ENCODE data around the gene SLC16A9.

SLC16A9 gene

DNA sequence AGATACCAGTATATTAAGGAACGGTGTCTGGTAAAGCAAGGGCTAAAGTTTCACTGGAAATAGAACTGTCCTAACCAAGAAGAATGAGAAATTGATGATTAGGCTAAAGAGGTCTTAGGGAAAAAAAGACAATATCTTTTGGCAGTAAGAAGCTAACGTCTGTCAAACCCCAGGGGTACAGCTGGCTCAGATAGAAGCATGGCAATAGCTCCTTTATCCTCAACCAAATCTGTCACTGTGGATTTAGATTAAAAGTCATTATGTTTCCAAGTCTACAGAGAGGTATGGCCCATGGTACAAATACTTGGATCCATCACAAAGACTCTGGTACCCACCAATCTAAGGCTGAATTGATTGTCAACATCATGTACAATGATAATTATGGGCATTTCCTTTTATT lies 8.6 kb upstream of the SLC16A9 start:
- no peak for DNase-seq

DNA sequence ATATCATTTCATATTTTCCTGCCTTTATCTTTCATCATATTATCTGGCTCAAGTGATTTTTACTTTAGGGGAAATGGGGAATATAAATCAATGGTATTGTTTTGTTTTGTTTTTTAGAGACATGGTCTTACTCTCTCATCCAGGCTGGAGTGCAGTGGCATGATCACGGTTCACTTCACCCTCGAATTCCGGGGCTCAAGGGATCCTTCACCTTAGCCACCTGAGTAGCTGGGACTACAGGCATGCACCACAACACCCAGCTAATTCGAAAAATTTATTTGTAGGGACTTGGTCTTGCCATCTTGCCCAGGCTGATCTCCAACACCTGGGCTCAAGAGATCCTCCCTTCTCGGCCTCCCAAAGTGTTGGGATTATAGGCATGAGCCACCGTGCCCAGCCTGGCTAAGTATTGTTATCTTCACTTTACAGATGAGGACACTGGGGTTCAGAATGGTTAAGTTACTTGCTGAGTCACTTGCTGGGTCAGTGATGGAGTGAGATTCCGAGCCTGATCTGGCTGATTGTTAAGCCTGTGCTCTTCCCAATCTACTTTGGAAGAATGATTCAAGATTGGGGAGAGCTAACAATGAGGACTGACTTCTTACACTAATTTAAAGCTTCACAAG lies 3.7 kb upstream of the SLC16A9 start:
- DNase-seq: no peak

DNA sequence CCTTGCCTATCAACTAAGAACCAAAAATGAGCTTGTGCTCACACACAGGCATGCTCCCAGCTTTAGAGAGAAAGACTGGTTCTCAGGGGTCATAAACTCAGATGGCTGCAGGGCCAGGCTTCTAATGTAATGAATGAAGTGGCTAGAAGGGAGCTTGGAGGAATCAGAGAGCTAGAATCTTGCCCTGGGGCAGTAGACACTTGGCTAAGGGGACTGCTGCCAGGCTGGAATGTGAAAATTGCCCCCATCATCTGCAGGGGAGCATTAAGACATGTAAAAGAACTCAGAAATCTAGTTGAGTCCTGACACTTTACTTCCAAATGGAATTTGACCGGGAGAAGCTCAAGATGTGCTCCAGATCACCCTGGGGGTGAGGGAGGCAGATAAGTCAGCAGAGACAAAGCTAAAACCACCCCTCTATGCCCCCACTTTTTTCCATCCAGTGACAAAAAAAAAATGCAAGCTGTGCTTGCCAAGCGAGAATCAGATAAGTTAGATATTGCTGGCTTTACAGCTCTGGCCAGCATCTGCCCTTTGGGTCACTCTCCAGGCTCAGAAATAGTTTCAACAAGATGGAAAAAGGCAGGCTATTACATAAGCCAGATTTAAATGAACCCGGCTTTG lies 2.3 kb upstream of the SLC16A9 start:
- no peak for DNase-seq

DNA sequence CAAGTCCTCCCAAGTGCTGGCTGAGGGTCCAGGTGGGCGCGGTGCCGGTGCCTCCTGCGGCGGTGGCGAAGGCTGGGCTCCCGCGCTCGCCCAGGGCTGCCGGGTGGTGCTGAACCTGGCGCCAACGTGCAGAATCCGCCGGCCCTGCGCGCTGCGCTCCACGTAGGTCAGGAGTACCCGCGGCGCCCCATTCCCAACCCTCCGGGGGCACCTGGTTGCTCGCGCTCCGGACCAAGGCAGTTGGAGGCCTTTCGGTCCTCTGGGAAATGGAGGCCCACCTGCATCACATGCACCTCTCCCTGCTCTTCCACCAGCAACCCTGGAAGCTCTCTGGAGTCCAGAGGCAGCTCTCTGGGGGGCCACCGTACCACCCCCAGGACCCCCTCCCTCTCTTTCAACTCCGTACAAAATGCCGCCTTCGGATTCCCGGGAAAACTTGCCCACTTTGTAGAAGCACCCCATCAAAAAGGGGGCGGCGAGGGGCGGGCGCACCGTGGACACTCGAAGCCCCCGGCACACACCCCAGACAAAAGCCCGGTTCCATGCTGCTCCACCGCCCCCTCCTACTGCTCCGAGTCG lies 745 bp downstream of the SLC16A9 start:
- DNase-seq: no peak

DNA sequence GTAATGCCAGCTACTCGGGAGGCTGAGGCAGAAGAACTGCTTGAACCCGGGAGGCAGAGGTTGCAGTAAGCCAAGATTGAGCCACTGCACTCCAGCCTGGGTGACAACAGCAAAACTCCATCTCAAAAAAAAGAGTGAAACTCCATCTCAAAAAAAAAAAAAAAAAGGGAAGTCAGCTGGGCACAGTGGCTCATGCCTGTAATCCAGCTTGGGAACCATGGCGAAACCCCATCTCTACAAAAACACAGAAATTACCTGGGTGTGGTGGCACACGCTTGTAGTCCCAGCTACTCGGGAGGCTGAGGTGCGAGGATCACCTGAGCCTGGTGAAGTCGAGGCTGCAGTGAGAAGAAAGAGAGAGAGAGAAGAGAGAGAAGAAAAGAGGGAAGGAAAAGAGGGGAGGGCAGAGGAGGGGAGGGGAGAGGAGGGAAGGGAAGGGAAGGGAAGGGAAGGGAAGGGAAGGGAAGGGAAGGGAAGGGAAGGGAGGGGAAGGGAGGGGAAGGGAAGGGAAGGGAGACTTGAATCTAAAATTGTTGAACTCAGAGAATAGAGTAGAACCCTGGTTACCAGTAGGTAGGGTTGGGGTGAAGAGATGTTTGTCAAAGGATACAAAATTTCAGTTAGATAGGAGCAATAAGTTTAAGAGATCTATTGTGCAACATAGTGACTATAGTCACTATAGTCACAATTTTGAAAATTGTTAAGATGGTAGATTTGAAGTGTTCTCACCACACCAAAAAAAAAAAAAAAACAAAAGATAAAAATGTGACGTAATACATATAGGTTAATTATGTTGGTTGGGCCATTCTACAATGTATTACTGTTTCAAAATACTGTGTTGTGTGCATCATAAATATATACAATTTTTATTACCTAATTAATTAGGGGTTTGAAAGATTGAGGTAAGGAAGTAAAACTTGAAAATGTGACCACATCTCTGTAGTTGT lies 2.5 kb downstream of the SLC16A9 start:
- no peak for DNase-seq

DNA sequence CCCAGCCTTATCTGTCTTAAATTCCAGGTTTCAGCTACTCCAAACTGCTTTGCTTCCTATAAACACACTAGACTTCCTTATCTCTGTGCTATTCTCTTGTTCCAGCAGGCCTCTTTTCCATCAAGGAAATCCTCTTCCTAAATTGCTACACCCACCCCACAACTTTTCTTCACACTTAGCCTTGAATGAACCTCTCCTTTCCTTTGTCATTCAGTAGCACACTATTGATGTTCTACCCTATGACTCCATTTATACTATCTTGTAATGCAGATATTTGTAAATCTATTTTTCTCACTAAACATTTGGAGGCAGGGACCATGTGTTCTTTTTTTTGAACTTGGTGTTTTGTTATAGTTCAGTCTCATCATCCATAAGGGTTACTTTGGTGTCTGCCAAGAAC lies 3.7 kb downstream of the SLC16A9 start:
- DNase-seq: no peak

DNA sequence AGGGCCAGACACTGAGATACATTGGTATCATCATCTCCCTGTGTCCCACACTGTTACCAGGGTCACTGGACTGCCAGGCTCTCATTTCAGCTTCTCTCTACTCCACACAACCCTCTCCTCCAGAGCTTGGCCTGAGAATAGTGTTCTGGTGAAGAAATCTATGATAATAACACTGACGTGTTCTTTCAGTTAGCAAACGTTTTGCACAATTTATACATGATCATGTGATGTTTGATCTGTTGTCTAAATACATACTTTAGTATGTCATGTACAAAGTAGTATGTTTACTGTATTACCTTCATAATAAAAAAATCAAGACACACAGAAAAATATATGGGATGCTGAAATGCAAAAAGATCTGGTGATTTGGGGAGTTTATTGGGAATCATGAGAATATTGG lies 5.0 kb downstream of the SLC16A9 start:
- no peak for DNase-seq

DNA sequence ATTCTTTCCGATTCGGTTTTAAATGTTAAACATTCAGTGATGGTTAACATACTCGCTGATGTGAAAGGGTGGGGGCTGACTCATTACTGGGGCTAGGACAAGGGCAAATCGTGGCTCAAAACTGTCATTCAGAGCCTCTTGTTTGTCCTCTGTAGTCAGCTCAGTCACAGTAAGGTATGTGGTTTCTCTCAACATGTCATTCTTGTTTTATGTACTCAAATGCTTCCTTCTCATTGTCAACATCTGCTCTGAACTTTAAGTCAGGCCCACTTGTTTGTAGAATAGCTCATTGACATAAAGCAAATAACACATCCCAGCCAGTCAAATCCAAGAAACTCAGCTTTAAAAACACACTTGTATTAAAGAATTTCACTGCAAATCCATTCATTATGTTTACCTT lies 7.3 kb downstream of the SLC16A9 start:
- no peak for DNase-seq

DNA sequence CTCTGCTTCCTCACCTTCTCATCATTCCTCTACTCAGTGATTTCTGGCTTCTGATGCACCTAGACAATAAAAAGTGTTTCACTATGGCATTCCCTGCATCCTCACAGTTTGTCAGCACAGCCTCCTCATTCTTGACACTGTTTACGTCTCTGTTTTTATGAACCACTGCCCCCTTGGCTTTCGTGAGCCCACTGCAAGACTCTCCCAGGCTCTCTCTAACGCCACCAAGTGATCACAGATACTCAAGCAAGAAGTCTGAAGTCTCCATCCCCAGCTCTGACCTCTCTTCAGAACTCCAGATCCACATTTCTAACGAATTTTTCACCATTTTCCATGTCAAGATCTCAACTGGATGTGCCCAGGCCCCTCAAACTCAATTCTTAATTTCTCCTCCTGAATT lies 8.9 kb downstream of the SLC16A9 start:
- DNase-seq: no peak

DNA sequence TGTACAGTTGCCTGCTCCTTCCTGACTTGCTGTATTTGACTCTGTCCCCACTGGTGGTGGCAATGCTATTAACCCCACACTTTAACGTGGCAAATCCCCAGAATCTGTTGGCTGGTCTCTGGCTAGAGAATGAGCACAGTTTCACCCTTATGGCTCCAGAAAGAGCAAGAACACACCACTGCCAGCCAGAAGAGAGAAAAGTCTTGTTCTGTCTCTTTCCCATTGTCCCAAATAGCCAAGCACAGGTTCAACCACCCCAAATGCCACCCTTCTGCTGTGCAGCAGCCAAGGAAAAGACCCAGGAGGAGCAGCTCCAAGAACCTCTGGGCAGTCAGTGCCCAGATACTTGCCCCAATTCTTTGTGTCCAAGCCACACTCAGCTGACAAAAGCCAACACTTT lies 11.3 kb downstream of the SLC16A9 start:
- DNase-seq: no peak

DNA sequence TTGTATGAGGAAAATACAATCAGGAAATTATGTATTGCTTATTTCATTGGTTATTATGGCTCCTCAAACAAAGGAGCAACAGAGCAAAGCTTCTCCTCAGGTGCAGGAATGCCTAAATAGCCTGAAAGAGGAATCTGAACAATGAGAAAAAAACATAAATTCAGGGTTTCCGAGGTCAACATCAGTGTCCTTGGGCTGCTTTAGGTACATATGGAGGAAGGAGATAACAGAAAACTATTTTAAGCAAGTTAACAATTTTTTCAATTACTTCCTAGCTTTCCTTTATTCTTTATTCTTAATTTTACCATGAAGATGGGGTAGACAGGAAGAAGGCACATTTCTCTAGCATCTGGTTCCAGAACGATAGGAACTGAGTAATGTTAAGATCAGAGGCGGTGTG lies 14.0 kb downstream of the SLC16A9 start:
- DNase-seq: no peak

DNA sequence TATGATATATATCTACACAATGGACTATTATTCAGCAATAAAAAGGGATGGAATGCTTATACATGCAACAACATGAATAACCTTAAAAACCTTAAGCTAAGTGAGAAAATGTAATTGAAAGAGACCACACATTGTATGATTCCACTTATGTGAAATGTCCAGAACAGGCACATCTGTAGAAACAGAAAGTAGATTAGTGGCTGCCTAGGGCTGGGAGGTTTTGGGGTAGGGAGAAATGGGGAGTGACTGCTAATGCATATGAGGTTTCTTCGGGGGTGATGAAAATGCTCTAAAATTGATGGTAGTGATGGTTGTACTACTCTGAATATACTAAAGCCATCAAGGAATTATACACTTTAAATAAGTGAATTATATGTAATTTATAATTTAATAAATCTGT lies 14.7 kb downstream of the SLC16A9 start:
- no peak for DNase-seq

DNA sequence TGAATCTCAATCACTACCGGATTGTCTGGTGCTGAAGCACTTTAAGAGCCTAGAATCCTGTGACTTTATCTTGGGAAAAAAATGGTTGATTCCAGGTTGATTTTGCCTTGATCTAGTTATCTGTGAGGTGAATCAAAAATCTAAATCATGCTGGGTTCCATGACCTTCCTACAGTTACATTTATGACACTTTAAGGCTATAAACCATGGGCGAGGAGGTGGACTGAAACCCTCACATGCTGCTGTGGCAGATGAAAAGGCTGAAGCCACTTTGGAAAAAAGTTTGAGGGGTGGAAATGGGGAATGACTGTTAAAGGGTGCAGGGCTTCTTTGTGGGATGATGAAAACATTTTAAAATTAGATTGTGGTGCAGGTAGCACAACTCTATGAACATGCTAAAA lies 17.5 kb downstream of the SLC16A9 start:
- no peak for DNase-seq

DNA sequence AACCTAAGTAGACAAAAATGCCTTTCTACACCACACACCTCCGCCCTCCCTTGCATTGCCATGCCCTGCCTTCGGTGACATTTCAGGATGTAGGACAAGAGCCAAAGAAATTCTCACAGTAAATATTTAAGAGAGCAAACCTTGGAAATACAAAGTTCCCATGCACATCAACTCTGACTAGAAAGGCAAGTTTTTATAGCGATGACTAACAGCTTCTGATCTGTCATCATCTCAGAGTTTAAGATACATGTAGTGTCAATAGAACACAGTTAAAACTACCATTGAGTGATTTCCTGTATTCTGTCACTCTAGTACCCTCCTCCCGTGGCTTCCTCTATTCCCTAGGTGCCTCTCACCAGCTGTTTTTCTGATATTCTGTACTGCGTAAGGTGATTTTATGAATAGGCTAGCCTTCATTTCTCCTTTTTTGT lies 20.7 kb downstream of the SLC16A9 start:
- DNase-seq: no peak

DNA sequence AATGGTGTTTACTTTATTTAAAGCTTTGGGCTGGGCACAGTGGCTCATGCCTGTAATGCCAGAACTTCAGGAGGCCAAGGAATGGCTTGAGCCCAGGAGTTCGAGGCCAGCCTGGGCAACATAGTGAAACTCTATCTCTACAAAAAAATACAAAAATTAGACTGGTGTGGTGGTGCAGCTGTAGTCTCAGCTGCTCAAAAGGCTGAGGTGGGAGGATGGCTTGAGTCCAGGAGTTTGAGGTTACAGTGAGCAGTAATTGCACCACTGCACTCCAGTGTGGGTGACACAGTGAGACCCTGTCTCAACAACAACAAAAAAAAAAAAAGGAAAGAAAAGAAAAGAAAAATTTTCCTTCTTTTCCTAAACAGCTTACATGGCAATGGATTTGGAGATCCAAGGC lies 22.0 kb downstream of the SLC16A9 start:
- no peak for DNase-seq

DNA sequence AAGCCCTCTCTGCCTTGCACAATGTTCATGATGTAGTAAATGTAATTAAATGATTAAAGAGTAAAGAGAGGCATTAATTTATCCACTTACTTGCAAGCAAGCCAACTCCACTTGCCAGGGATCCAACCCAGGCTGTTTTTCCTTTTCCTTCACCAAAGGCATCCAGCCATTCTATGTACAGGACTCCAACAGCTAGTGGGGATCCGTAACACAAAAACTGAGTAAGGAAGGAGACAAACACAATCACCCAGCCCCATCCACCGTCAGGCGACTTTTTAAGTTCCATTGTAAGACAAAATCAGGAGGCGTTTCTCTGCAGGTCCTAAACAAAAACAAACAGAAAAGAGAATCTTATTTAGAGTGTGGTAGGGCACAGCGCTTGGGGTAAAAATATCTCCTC lies 25.6 kb downstream of the SLC16A9 start:
- DNase-seq: no peak

DNA sequence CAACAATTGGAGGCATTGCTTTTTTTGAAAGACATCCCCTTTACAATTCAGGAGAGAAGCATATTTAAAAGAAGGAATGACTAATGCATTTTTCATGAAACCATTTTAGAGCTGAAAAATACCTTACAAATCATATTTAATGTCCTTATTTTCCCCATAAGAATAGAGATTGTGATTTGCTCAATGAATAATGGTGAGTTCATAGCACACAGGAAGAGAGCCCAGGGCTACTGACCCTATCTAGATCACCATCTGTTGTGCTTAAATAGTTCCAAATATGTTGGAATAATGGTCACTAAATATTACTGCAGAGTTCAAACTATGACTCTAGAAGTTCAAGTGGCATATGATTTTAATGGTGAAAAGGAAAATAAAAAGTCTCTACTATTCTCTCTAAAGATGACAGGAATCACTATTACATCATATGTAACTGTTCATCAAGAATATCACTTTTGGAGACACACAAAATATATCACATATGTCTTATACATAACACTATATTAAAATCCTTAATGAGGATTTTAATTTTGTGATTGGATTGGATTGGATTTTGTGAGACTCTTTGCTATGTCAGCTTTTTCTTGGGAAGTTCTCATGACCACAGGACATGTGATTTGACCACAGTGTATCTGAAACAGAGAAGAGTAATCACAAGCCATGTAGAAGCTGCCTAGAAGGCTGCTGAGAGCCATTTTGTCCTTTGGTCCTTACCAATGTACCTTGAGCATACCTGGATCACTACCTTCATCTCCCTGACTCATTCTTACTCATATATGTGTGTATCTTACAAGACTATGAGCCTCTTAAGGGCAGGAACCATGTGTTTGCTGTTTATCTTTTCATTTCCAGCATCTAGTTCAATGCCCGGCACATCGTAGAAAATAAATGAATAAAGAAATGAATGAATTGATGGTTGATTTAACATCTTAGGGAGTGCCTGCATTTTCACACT lies 26.4 kb downstream of the SLC16A9 start:
- DNase-seq: peak; percentile 38

DNA sequence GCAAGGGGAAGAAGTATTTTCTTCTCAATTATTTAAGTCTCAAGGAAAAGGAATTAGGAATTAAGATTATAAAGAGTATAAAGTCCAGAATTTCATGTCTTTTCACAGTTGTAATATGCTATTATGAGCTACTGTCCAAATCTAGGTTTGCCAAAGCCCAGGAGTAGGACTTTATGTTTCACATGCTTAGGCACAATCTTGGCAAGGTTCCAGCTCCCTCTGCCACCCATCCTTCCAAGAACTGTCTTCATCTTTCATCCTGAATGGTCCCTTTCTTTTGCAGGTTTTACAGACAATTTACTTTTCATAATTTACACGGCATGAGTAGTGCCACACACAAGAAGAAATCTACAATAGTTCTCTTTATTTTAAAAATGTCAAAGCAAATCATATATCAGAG lies 29.5 kb downstream of the SLC16A9 start:
- no peak for DNase-seq

DNA sequence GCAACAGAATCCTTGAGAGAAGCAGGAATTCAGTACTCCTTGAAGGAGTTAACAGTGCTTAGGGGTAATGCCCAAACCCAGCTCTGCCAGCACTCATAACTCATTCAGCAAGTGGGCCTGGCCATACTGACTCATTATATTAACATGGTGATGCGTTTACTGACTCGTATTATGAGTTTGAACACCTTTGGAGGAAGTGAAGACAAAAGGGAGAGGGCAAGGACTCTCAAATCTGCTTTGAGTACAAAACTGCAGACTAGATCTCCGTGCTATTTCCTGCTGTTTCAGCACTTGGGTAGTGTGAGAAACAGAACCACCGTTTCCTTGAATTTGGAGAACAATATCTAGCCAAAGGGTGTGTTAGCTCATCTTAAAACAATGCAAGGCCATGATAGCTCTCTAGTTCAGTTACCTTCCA lies 30.8 kb downstream of the SLC16A9 start:
- DNase-seq: peak; percentile 53

DNA sequence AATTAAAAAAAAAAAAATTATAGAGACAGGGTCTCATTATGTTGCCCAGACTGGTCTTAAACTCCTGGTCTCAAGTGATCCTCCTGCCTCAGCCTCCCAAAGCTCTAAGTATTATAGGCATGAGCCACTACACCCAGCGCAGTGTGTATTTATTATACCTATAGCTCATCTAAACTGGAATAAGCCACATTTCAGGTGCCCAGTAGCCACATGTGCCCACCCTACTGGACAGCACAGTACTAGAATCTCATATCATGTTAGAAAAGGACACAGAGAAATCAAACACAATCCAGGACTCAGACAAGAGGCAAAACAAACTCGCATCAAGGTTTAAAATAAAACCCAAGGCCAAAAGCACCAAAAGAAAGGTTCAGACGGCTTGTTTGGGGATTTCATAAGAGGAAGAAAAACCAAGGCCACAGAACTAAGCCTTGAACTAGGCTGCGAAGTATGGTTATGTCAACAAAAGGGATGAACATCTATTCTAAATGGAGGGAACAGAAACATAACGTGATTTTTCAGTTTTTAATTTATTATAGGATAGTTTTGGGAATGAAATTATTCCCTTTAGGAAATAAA lies 32.3 kb downstream of the SLC16A9 start:
- no peak for DNase-seq

DNA sequence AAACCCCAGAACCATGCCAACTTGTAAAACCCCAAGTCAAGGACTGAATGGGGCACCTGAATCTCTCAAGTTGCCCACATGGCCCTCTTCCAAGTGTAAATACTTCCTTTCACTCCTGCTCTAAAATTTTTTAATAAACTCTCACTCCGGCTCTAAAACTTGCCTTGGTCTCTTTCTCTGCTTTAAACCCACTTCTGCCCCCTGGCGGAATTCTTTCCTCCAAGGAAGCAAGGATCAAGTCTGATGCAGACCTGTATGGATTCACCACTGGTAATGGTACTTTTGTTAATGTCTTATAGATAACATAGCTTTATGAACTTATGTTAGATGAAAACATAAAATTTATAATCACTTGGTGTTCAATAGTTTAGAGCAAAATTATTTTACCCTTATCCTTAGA lies 33.8 kb downstream of the SLC16A9 start:
- DNase-seq: no peak

DNA sequence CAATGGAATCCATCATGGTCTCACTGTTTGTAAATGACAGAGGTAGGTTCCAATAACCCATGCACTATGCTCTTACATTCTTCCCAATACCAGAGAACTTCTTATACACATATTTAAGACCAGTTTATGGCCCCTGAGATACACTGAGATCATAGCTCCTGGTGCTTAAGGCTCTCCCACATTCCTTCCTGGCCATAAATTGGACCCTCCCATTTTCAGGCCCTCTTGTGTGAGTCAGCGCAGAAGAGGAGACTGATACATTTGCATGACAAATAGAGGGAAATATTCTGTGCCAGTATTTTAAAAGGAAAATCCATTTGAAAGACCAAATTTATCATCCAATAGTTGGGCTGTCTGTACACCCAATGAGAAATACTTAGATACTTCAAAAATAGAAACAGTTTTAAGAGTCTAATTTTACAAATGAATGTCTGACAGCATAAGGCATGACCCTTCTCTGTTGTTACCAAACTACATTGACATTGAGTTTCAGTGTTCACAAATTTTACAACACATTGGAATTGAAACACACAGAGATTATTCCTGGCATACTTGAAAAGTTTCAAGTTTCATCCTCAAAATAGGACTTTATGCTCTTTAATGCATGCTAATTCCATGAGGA lies 35.3 kb downstream of the SLC16A9 start:
- peak; percentile 89 for DNase-seq
